HG03354 (cell line): Measurements from ENCODE around the gene TAP1.
"Not testable (repeated sequence)": the region's sequence is repeated elsewhere in the genome, so short reads cannot be mapped to it uniquely, and the experiment has no call there.

Source experiments
- ATAC-seq: cut with Tn5 transposase; IDR thresholded peaks from one replicate; pipeline ENCODE4 v1.9.1; 2021; ENCODE audit warnings: mild to moderate bottlenecking; ENCODE audit not compliant: unreplicated experiment, poor library complexity, severe bottlenecking

TAP1 gene

DNA sequence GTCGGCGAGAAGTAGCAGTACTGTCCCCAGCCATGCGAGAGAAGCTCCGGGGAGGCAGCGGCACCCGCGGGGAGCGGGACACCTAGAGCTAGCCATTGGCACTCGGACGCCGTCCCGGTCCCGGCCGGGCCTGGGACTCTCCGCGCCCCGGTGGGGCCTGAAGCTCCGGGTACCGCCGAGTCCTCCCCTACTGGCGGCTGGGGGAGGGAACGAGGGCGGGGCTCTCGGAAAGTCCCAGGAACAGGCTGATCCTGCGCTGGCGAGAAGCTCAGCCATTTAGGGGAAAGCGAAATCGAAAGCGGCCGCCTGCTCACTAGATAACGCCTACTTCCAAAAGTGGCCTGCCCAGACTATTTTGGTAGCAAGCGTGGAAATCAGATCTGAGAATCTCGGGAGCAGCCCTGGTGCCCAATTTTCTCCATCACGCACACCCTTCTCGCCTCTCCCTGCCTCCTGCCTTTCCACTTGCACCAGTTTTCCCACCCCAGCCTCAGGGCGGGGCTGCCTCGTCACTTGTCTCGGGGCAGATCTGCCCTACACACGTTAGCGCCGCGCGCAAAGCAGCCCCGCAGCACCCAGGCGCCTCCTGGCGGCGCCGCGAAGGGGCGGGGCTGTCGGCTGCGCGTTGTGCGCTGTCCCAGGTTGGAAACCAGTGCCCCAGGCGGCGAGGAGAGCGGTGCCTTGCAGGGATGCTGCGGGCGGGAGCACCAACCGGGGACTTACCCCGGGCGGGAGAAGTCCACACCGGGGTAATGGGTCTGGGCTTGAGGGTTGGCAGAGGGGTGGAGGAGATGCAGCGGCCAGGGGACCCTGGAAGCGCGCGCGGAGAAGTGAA lies at the start of gene TAP1, which contains the start of gene PSMB9:
TAP1 (minus strand) TSS at position 164 of the 835 bp plus-strand sequence; CDS start at position 96, 68 bp downstream.
PSMB9 (plus strand) TSS at position 652 of the 835 bp plus-strand sequence; CDS start at position 690, 38 bp downstream.
- peak; percentile 81 for ATAC-seq

DNA sequence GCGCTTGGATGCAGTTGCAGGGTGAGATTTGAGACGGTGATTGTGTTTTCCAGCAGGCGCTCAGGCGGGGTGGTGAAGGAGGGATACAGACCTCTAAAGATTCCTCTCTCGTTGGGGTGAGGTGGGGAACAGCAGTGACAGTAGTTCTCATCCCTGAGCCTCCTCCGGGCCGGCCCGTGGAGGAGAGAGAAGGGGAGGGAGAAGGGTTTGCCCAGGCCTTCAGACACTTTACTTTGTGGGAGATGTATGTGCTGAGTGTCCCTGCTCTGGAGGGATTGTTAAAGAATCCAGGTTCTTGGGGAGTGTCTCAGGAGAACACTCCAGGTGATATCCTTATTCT lies 41.5 kb upstream of the TAP1 start:
- peak; percentile 25 for ATAC-seq

DNA sequence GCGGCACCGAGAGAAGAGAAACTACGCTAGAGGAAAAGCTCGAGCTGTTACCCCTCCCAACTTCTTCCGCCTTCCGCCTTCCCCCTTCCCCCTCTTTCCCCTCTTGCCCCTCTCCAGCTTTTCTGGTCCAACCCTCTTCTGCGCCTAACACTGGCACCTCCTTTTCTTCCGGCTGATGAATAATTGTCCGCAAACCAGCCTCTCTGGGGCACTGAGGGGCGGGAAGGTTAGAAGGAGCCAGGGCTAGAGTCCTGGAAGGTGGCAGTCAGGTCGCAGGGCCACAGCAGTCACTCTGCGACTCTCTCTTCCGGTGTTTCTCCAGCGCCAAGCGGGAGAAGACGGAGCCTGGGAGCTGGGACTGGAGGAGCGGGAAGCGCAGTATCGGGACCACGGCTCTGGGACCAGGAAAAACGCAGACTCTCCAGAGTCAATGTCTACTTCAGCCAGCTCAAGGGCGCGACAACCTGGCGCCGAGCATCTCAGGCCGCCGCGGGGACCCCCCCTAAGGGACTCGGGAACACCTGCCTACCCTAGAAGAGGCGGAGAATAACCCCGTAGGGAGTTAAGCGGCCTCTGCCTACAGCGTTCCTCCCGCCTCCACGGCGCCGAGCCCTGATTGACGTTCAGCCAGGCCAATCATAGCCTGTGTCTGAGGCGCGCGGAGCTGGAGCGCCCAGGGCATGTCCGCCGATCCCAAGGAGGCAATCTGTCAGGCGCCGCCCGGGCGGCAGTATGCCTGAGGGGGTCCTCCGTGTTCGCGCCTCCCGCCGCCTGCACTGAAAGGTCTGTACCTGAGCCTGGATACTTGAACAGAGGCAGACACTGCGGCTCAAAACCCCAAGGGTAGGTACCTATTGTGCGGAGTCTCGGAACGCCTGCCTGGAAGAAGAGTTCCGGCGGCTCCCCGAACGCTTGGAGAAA lies 40.8 kb upstream of the TAP1 start:
- peak; percentile 97 for ATAC-seq

DNA sequence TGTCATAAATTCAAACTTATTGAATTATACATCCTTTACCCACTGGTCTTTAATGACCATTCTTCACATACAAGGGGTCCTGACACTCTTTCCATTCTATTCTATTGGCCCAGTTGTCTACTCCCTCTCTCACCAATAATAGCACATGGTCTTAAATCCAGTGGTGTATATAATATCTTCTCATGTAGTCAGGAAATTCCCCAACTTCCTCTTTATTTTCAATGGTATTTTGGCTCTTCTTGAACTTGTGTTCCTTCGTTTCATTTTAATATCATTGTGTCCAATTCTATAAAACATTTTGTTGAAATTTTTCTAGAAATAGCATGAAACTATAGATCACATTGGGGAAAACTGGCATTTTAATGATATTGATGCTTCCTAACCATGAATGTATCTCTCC lies 37.3 kb upstream of the TAP1 start:
- no peak for ATAC-seq

GRCh38 chr6:32889533-32889932 lies 36.0 kb upstream of the TAP1 start:
- no peak for ATAC-seq

DNA sequence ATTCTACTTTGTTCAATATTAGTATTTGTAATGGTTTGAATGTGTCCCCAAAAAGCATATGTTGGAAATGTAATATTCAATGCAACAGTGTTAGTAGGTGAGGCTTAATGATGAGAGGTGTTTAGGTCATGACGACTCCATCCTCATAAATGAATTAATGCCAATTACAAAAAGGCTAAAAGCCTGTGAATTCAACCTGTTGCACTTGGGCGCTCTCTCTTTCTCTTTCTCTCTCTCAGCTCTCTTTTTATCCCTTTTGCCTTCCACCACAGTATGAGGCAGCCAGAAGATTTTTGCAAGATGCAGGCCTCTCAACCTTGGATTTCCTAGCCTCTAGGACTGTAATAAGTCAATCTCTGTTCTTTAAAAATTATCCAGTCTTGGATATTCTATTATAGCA lies 35.1 kb upstream of the TAP1 start:
- no peak for ATAC-seq

DNA sequence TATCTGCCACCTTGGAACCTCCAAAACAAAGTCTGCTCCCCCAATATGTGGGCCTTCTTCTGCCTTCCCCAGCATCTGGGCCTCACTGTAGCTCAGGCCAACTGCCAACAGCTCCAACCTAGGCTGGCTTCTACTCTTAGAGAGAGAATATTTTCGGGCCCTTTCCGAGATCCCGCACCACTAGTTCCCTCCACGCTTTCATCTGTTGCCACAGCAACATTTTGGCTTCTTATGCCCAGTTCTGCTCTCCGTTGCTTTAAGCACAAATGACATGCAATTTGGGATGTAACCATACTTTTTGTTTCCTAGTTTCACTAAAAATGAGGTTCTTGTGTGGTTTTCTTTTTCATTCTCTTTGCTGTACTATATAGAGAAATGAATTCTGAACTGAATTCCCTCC lies 34.1 kb upstream of the TAP1 start:
- ATAC-seq = no peak

GRCh38 chr6:32886681-32887383 lies 33.3 kb upstream of the TAP1 start:
- ATAC-seq = no peak

- no peak for ATAC-seq
These were observed 32.3 kb upstream of the TAP1 start for GRCh38 chr6:32885698-32886286.

DNA sequence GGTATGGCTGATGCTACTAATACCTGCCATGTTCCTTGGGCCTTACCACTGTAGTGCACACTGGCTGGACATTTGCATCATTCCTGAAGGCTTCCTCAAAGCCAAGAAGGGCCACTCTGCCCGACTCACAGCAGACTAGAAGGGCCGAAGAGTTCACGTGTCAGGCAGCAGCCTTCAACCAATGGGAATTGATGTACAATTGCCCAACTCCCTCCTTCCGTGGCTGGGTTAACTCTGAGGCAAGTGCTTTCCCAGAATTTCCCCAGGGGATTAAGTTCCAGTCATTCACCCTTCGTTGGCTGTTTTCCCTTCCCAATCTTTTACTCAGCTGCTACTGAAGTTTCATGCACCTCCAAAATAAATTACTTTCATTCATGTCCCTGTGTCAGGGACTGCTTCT lies 30.3 kb upstream of the TAP1 start:
- no peak for ATAC-seq

DNA sequence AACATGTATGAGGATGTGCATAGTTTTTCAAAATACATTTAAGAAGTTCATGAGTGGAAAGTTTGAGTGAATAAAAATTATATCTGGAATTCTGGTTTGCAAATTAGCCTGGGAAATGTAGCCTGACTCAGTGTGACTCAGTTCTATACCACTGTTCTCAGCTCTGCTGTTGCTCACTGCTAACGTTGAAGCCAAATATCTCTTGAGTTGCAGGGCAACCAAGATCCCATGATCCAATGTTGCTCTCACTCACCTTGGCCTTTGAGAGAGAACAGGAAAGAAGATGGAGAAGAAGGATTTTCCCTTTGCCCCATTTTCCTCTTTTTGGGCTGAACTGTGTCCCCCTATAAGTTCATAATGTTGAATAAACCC lies 29.4 kb upstream of the TAP1 start:
- ATAC-seq = no peak

DNA sequence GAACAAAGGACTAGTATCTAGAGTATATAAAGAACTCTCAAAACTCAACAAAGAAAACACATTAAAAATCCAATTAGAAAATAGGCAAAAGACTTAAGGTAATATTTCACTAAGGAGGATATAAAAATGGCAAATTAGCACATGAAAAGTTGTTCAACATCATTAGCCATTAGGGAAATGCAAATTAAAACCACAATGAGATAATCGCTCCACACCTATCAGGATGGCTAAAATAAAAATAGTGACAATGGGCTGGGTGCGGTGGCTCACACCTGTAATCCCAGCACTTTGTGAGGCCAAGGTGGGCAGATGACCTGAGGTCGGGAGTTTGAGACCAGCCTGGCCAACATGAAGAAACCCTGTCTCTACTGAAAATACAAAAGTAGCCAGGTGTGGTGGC lies 27.5 kb upstream of the TAP1 start:
- ATAC-seq = not testable (repeated sequence)

GRCh38 chr6:32879691-32880090 lies 26.2 kb upstream of the TAP1 start:
- ATAC-seq = no peak

DNA sequence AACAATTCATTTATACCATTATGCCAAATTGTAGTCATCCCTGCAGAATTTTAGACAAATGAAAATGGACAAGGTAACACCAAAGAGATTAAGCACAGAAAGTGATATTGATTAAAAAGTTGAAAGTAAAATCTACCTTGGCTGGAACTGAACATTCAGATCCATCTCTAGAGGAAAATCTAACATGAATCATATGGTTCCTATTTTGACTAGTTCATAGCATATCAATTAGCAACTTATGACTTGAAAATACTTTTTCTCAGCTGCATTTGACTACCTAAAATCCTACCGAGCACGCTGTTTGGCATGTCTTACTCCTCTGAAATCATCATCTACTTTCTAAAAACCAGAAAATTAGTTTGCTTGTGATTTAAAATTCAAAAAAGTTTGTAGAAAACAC lies 23.1 kb upstream of the TAP1 start:
- no peak for ATAC-seq

DNA sequence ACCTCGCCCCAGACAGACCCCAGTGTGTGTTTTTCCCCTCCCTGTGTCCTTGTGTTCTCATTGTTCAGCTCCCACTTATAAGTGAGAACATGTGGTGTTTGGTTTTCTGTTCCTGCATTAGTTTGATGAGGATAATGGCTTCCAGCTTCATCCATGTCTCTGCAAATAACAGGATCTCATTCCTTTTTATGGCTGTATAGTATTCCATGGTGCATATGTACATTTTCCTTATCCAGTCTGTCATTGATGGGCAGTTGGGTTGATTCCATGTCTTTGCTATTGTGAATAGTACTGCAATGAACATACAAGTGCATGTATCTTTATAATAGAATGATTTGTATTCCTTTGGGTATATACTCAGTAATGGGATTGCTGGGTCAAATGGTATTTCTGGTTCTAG lies 20.4 kb upstream of the TAP1 start:
- not testable (repeated sequence) for ATAC-seq

GRCh38 chr6:32868257-32868788 lies 14.8 kb upstream of the TAP1 start:
- ATAC-seq = no peak

DNA sequence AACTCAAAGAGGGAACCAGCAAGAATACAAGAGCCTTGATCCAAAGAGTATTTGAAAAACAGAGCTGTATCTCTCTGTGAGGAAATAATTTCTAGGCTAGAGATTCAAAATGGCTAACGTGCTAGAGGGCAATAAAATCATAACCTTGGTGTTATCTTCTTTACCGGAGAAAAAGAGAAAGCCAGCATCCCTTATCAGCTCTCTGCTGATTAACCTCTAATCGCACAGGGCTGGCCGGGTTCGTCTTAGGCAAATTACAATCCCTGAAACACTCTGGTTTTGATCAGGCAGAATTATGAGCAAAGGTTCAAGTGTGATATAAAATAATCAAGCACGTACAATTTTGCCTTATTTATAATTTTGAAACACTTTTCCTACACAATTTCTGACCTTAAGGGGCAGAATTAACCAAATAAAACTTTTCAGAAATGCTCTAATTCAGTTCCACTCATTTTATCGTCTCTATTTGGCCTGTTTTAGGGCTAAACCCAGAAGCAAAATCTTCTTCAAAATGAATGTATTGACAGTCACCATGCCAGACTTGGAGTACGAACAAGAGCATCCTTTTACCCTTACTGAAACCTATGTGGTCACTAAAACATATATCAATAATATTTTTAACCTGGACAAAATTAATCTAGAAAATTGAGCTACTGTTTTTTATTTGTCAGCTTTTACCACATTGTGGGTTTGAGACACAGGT lies 14.2 kb upstream of the TAP1 start:
- ATAC-seq = no peak

GRCh38 chr6:32867022-32867477 lies 13.5 kb upstream of the TAP1 start:
- no peak for ATAC-seq
